Measurements from ENCODE around the gene GAPVD1. TPM values are rescaled to one million over a fixed set of nuclear protein-coding genes. Genes with fewer than 3 reads are reported as not detected.

GAPVD1 gene
- total RNA-seq, 1 experiment from 2014 or later = 33.3 TPM

DNA sequence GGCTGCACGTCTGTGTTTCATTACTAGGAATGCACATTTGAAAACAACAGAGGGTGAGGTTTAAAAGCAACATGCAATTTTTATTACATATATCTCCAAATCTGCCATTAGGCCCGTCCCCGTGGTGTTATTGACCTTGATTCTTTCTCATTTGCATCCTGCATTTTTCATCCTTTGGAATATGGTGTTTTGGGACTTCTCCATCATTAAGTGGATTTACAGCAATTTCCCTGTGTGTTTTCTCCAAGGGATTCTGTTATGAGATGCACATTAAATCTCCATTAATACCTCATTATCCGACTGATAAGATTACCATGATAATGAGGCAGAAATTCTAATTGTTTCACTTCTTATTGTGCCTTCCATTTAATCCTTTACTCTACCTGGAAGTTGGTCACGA lies 117.6 kb downstream of the GAPVD1 start:
- Mint-ChIP-seq H3K36me3 (no peaks in the 10 kb centered on the region), H3K9me3 (peaks cover 4% of the 10 kb centered on the region; the same call in 1 of the 2 replicates), H3K27ac (no peak overlapping the region), H3K4me3 (no peak overlapping the region), H3K4me1 (peaks cover 12% of the 10 kb centered on the region), H3K27me3 (ENCODE audit: low read depth) (peaks cover 2% of the 10 kb centered on the region; the same call in 1 of the 2 replicates)
- ATAC-seq = no peak
- POLR2A ChIA-PET = no interaction called here
- no peak for DNase-seq (ENCODE audit: low spot score)
- no peak for TF ChIP-seq ZNF121 (CRISPR knock-in tag; IDR thresholded peaks at IDR 0.05)
- TF ChIP-seq, protein P1, sequence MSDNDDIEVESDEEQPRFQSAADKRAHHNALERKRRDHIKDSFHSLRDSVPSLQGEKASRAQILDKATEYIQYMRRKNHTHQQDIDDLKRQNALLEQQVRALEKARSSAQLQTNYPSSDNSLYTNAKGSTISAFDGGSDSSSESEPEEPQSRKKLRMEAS (CRISPR knock-in tag; IDR thresholded peaks at IDR 0.05) = no peak
- TF ChIP-seq ELF4 (CRISPR knock-in tag; IDR thresholded peaks at IDR 0.05; ENCODE audit: low read depth) = no peak
- CTCF ChIA-PET = interaction anchor here (0.6 kb wide), 1 partner anchor 12 kb away, joined by 5 read pairs; no protein-coding TSS in a partner anchor

DNA sequence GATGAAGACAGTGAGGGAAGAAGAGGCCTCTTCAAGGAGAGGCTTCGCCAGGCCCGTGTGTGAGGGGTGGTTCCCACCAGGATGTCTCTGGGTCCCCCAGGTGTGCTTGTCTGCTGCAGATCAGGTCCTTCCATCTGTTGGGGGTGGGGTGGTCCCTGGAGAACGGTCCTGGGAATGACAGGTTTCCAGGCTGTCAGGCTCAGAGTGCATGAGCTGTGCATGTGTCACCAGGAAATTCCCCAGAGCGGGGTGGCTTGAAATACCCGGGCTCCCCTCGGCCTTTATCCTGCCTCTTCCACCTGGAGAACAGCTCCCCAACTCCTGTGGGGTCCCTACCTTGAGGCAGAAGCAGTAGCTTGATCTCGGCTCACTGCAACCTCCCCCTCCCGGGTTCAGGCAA lies 118.8 kb downstream of the GAPVD1 start:
- Mint-ChIP-seq H3K27me3 (ENCODE audit: low read depth) (peaks cover 3% of the 10 kb centered on the region; the same call in 1 of the 2 replicates), H3K27ac (no peak overlapping the region), H3K4me1 (peaks cover 7% of the 10 kb centered on the region), H3K4me3 (no peak overlapping the region), H3K36me3 (no peaks in the 10 kb centered on the region), H3K9me3 (peaks cover 4% of the 10 kb centered on the region; the same call in 1 of the 2 replicates)
- no peak for DNase-seq (ENCODE audit: low spot score)
- POLR2A ChIA-PET = interaction anchor here (0.6 kb wide), 1 partner anchor 62 kb away, joined by 4 read pairs; no protein-coding TSS in a partner anchor
- ATAC-seq = no peak
- CTCF ChIA-PET = interaction anchor here (1.2 to 1.4 kb wide), 2 partner anchors 19 to 28 kb away, joined by 4 to 5 read pairs; no protein-coding TSS in a partner anchor
- TF ChIP-seq, protein P2, sequence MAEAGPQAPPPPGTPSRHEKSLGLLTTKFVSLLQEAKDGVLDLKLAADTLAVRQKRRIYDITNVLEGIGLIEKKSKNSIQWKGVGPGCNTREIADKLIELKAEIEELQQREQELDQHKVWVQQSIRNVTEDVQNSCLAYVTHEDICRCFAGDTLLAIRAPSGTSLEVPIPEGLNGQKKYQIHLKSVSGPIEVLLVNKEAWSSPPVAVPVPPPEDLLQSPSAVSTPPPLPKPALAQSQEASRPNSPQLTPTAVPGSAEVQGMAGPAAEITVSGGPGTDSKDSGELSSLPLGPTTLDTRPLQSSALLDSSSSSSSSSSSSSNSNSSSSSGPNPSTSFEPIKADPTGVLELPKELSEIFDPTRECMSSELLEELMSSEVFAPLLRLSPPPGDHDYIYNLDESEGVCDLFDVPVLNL (CRISPR knock-in tag; IDR thresholded peaks at IDR 0.05; ENCODE audit: borderline replicate concordance, low read depth) = no peak
- TF ChIP-seq RORB (CRISPR knock-in tag; IDR thresholded peaks at IDR 0.05) (no peak), NFATC4 (CRISPR knock-in tag; IDR thresholded peaks at IDR 0.05) (no peak), MYBL2 (CRISPR knock-in tag; IDR thresholded peaks at IDR 0.05) (no peak), ZNF317 (CRISPR knock-in tag; IDR thresholded peaks at IDR 0.05; ENCODE audit: borderline replicate concordance, low read depth) (no peak), E2F5 (CRISPR knock-in tag; IDR thresholded peaks at IDR 0.05) (no peak)
- TF ChIP-seq, protein P3, sequence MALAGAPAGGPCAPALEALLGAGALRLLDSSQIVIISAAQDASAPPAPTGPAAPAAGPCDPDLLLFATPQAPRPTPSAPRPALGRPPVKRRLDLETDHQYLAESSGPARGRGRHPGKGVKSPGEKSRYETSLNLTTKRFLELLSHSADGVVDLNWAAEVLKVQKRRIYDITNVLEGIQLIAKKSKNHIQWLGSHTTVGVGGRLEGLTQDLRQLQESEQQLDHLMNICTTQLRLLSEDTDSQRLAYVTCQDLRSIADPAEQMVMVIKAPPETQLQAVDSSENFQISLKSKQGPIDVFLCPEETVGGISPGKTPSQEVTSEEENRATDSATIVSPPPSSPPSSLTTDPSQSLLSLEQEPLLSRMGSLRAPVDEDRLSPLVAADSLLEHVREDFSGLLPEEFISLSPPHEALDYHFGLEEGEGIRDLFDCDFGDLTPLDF (CRISPR knock-in tag; IDR thresholded peaks at IDR 0.05) = no peak
- TF ChIP-seq, protein P4, sequence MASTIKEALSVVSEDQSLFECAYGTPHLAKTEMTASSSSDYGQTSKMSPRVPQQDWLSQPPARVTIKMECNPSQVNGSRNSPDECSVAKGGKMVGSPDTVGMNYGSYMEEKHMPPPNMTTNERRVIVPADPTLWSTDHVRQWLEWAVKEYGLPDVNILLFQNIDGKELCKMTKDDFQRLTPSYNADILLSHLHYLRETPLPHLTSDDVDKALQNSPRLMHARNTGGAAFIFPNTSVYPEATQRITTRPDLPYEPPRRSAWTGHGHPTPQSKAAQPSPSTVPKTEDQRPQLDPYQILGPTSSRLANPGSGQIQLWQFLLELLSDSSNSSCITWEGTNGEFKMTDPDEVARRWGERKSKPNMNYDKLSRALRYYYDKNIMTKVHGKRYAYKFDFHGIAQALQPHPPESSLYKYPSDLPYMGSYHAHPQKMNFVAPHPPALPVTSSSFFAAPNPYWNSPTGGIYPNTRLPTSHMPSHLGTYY (CRISPR knock-in tag; IDR thresholded peaks at IDR 0.05) = no peak

GRCh38 chr9:125387861-125388524 lies 126.4 kb downstream of the GAPVD1 start:
- DNase-seq (ENCODE audit: low spot score) (no peak), ATAC-seq (no peak)
- ChIA-PET POLR2A (no interaction called here), CTCF (interaction anchor here (0.5 to 0.9 kb wide), 3 partner anchors 20 to 100 kb away, joined by 3 to 4 read pairs (median 4); no protein-coding TSS in a partner anchor)
- Mint-ChIP-seq H3K4me3 (no peak overlapping the region), H3K36me3 (no peaks in the 10 kb centered on the region), H3K27me3 (ENCODE audit: low read depth) (peaks cover 68% of the 10 kb centered on the region), H3K9me3 (peaks cover 4% of the 10 kb centered on the region; the same call in 1 of the 2 replicates), H3K27ac (no peak overlapping the region), H3K4me1 (peaks cover 11% of the 10 kb centered on the region; the same call in 1 of the 2 replicates)
- TF ChIP-seq, protein P5, sequence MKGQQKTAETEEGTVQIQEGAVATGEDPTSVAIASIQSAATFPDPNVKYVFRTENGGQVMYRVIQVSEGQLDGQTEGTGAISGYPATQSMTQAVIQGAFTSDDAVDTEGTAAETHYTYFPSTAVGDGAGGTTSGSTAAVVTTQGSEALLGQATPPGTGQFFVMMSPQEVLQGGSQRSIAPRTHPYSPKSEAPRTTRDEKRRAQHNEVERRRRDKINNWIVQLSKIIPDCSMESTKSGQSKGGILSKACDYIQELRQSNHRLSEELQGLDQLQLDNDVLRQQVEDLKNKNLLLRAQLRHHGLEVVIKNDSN (CRISPR knock-in tag; IDR thresholded peaks at IDR 0.05) = no peak
- TF ChIP-seq JUN (CRISPR knock-in tag; IDR thresholded peaks at IDR 0.05) (no peak), ESRRA (CRISPR knock-in tag; IDR thresholded peaks at IDR 0.05; ENCODE audit: borderline replicate concordance) (no peak), E2F5 (CRISPR knock-in tag; IDR thresholded peaks at IDR 0.05) (no peak), ZNF396 (CRISPR knock-in tag; IDR thresholded peaks at IDR 0.05; ENCODE audit: borderline replicate concordance) (no peak), NFYB (CRISPR knock-in tag; conservative IDR thresholded peaks at IDR 0.05; ENCODE audit: low read depth) (no peak), GABPB1 (CRISPR knock-in tag; IDR thresholded peaks at IDR 0.05) (no peak), FOXJ3 (CRISPR knock-in tag; IDR thresholded peaks at IDR 0.05; ENCODE audit: borderline replicate concordance) (no peak)
